HepG2 (cell line): ENCODE measurements around the gene SHROOM1. TPM values are rescaled to one million over a fixed set of nuclear protein-coding genes. Genes with fewer than 3 reads are reported as not detected.
A peak's percentile ranks its signal among the peaks of the same experiment; 100 is the strongest.

ENCODE experiments used
- AHDC1 ChIP-seq: sonication (generic); formaldehyde crosslinking; IDR thresholded peaks from 2 replicates; pipeline ENCODE4 v1.5.1; 2020; ENCODE audit warnings: mild to moderate bottlenecking, missing genetic modification reagents, borderline replicate concordance
- ATF1 ChIP-seq: IDR thresholded peaks from 2 replicates; pipeline ENCODE4 v1.6.1; 2016; ENCODE audit warnings: mild to moderate bottlenecking, control low read depth
- BCL6 ChIP-seq: IDR thresholded peaks from 2 replicates; pipeline ENCODE4 v1.6.1; 2016; ENCODE audit warnings: missing genetic modification reagents, missing compliant biosample characterization
- FOXA1 ChIP-seq, 2 experiments: fragments of 450-650 bp in 1 of 2; sonication (generic) in 1 of 2; formaldehyde crosslinking in 1 of 2; IDR thresholded peaks; 2 replicates each; pipeline versions ENCODE4 v1.4.0 to v1.6.1; 2016 to 2020; ENCODE audit warnings: missing genetic modification reagents in 1 of 2
- MAZ ChIP-seq, 2 experiments: sonication (generic) in 1 of 2; formaldehyde crosslinking in 1 of 2; IDR thresholded peaks; 2 replicates each; pipeline versions ENCODE4 v1.5.0 to v1.6.1; 2012 to 2020; ENCODE audit warnings: low read depth in 2 of 2, mild to moderate bottlenecking in 2 of 2, borderline replicate concordance in 1 of 2, improper control_type of control experiment in 1 of 2, low read length in 1 of 2, missing genetic modification reagents in 1 of 2, moderate library complexity in 1 of 2
- MTF1 ChIP-seq: sonication (generic); formaldehyde crosslinking; IDR thresholded peaks from 2 replicates; pipeline ENCODE4 v1.5.0; 2020; ENCODE audit warnings: missing genetic modification reagents
- SIX1 ChIP-seq: sonication (generic); formaldehyde crosslinking; IDR thresholded peaks from 2 replicates; pipeline ENCODE4 v1.4.0; 2020; ENCODE audit warnings: missing genetic modification reagents, borderline replicate concordance
- THAP7 ChIP-seq: sonication (generic); formaldehyde crosslinking; IDR thresholded peaks from 2 replicates; pipeline ENCODE4 v1.8.1; 2023; ENCODE audit warnings: mild to moderate bottlenecking, missing genetic modification reagents
- XRCC5 ChIP-seq: fragments of 200-400 bp; formaldehyde crosslinking; optimal IDR thresholded peaks from 2 replicates; pipeline ENCODE3; 2017; ENCODE audit warnings: mild to moderate bottlenecking, low read length
- ZNF121 ChIP-seq: sonication (generic); formaldehyde crosslinking; IDR thresholded peaks from 2 replicates; pipeline ENCODE4 v1.5.0; 2020; ENCODE audit warnings: mild to moderate bottlenecking, missing genetic modification reagents
- ZNF281 ChIP-seq: sonication (generic); formaldehyde crosslinking; IDR thresholded peaks from 2 replicates; pipeline ENCODE4 v1.4.0; 2020; ENCODE audit warnings: missing genetic modification reagents, borderline replicate concordance
- ZNF331 ChIP-seq: sonication (generic); formaldehyde crosslinking; IDR thresholded peaks from 2 replicates; pipeline ENCODE4 v1.4.0; 2020; ENCODE audit warnings: missing genetic modification reagents
- ZNF451 ChIP-seq: sonication (generic); formaldehyde crosslinking; IDR thresholded peaks from 2 replicates; pipeline ENCODE4 v1.5.0; 2020; ENCODE audit warnings: mild to moderate bottlenecking, missing genetic modification reagents
- ZNF530 ChIP-seq: sonication (generic); formaldehyde crosslinking; IDR thresholded peaks from 2 replicates; pipeline ENCODE4 v1.5.0; 2020; ENCODE audit warnings: low read depth, mild to moderate bottlenecking, missing genetic modification reagents
- ZNF710 ChIP-seq: sonication (generic); formaldehyde crosslinking; IDR thresholded peaks from 2 replicates; pipeline ENCODE4 v1.5.0; 2020; ENCODE audit warnings: mild to moderate bottlenecking, missing genetic modification reagents, borderline replicate concordance
- polyA plus RNA-seq, 8 experiments: library from polyadenylated mRNA; depleted of rRNA in 3 of 8; stranded (reverse) in 7 of 8; unstranded in 1 of 8; fragments of >200 nt; fragmentation: Illumina TruSeq in 4 of 8; extraction: Trizol in 4 of 8; gene quantifications; 2 replicates each; pipeline versions ENCODE4 v1.2.1 to v1.2.3, GENCODE V29; 2011 to 2016; ENCODE audit warnings: low read depth in 4 of 8, missing spikeins in 1 of 8, mixed read lengths in 1 of 8; ENCODE audit not compliant: insufficient read depth in 1 of 8
- total RNA-seq, 5 experiments: library from RNA; depleted of rRNA; stranded (reverse); fragments of >200 nt; fragmentation: Illumina TruSeq; extraction: Trizol; gene quantifications; 2 replicates each; pipeline ENCODE4 v1.2.3, GENCODE V29; 2016; ENCODE audit warnings: low read depth in 1 of 5

Gene SHROOM1
- total and polyA plus RNA-seq, 2 of the 13 experiments (the other 11 are each of a cell fraction or from before 2014, with no cell fraction given), result 18.2 to 25.7 TPM

- TF ChIP-seq ZNF710 (peak; percentile 47; the same call in 1 of the 2 replicates), ZNF451 (CRISPR knock-in tag) (no peak), MAZ (IDR thresholded peaks at IDR 0.05; ENCODE audit: borderline replicate concordance, low read depth, low read length) (no peak), MAZ (CRISPR knock-in tag; IDR thresholded peaks at IDR 0.05; ENCODE audit: low read depth) (peak; percentile 82), XRCC5 (peak; percentile 96), FOXA1 (IDR thresholded peaks at IDR 0.05) (no peak), FOXA1 (CRISPR knock-in tag; IDR thresholded peaks at IDR 0.05) (peak; percentile 62; the same call in 1 of the 2 replicates), MTF1 (no peak), ZNF281 (CRISPR knock-in tag) (peak; percentile 99), ZNF530 (CRISPR knock-in tag) (no peak), ZNF121 (CRISPR knock-in tag) (0 out of 2 replicates have a peak, but pooled peaks have one; percentile 42), ATF1 (CRISPR knock-in tag) (no peak; the same call in 1 of the 2 replicates), SIX1 (CRISPR knock-in tag) (peak; percentile 36; the same call in 1 of the 2 replicates), THAP7 (CRISPR knock-in tag) (no peak), AHDC1 (CRISPR knock-in tag) (peak; percentile 66; the same call in 1 of the 2 replicates), ZNF331 (CRISPR knock-in tag) (peak; percentile 87), BCL6 (CRISPR knock-in tag) (peak; percentile 66)
These were observed 23.1 kb downstream of the SHROOM1 start (continued) for GRCh38 chr5:132807163-132807838.
